ENCODE measurements around the gene MPST. TPM values are rescaled to one million over a fixed set of nuclear protein-coding genes. Genes with fewer than 3 reads are reported as not detected.

The MPST gene
- total RNA-seq, 1 donor from 2014 or later, result 36.9 TPM

GRCh38 chr22:37025500-37026070 lies 6.0 kb downstream of the MPST start:
- H3K4me2 ChIP-seq, result no peak overlapping the region
- TF ChIP-seq EZH2 (IDR thresholded peaks at IDR 0.05) (no peak), CTCF (IDR thresholded peaks at IDR 0.05) (no peak), EZH2phosphoT487 (IDR thresholded peaks at IDR 0.05) (no peak)
- no peaks in the 10 kb centered on the region for H3K9me3 ChIP-seq (ENCODE audit: low read depth)
- peaks cover 28% of the 10 kb centered on the region for H3K79me2 ChIP-seq (ENCODE audit: low read depth)
- Mint-ChIP-seq H3K4me1 (peaks cover 12% of the 10 kb centered on the region), H3K27ac (no peak overlapping the region), H3K36me3 (peaks cover 10% of the 10 kb centered on the region), H3K27me3 (ENCODE audit: insufficient read depth, low read depth) (peaks cover 5% of the 10 kb centered on the region), H3K9me3 (no peaks in the 10 kb centered on the region), H3K4me3 (no peak overlapping the region)
- H3K9ac ChIP-seq, result no peak overlapping the region
- H3K27me3 ChIP-seq, result no peaks in the 10 kb centered on the region
- peaks cover 5% of the 10 kb centered on the region for H3K4me1 ChIP-seq
- H3K27ac ChIP-seq, result no peak overlapping the region
- H4K20me1 ChIP-seq (ENCODE audit: low read depth), result peaks cover 30% of the 10 kb centered on the region
- H3K36me3 ChIP-seq, result no peaks in the 10 kb centered on the region
- H3K4me3 ChIP-seq, result no peak overlapping the region
- H2AFZ ChIP-seq (replicated peaks), result no peak overlapping the region
- DNase-seq (ENCODE audit: low spot score), result no peak
- no peaks in the 10 kb centered on the region for H3F3A ChIP-seq (ENCODE audit: low read depth)

GRCh38 chr22:37026325-37026724 lies 6.8 kb downstream of the MPST start:
- Mint-ChIP-seq H3K4me1 (peaks cover 9% of the 10 kb centered on the region), H3K9me3 (no peaks in the 10 kb centered on the region), H3K36me3 (peaks cover 10% of the 10 kb centered on the region), H3K27ac (no peak overlapping the region), H3K4me3 (no peak overlapping the region), H3K27me3 (ENCODE audit: insufficient read depth, low read depth) (peaks cover 4% of the 10 kb centered on the region)
- Histone ChIP-seq H3K4me2 (no peak overlapping the region), H3K79me2 (ENCODE audit: low read depth) (peaks cover 21% of the 10 kb centered on the region), H3K27ac (no peak overlapping the region), H3K27me3 (no peaks in the 10 kb centered on the region), H3K9me3 (ENCODE audit: low read depth) (no peaks in the 10 kb centered on the region), H3K9ac (no peak overlapping the region), H3K4me3 (no peak overlapping the region), H3K4me1 (no peaks in the 10 kb centered on the region), H3K36me3 (no peaks in the 10 kb centered on the region), H3F3A (ENCODE audit: low read depth) (no peaks in the 10 kb centered on the region), H2AFZ (replicated peaks) (no peak overlapping the region), H4K20me1 (ENCODE audit: low read depth) (peaks cover 30% of the 10 kb centered on the region)
- no peak for DNase-seq (ENCODE audit: low spot score)
- TF ChIP-seq CTCF (IDR thresholded peaks at IDR 0.05) (no peak), EZH2 (IDR thresholded peaks at IDR 0.05) (no peak), EZH2phosphoT487 (IDR thresholded peaks at IDR 0.05) (no peak)

GRCh38 chr22:37027556-37027955 lies 8.0 kb downstream of the MPST start:
- H3K9me3 Mint-ChIP-seq, result no peaks in the 10 kb centered on the region
- no peak overlapping the region for H3K4me2 ChIP-seq
- H3K9me3 ChIP-seq (ENCODE audit: low read depth), result no peaks in the 10 kb centered on the region
- no peaks in the 10 kb centered on the region for H3K27me3 ChIP-seq
- no peak overlapping the region for H3K4me3 ChIP-seq
- H3K4me1 ChIP-seq, result no peaks in the 10 kb centered on the region
- no peak overlapping the region for H3K27ac Mint-ChIP-seq
- H3K4me3 Mint-ChIP-seq, result no peak overlapping the region
- no peak overlapping the region for H3K9ac ChIP-seq
- H3K4me1 Mint-ChIP-seq, result peaks cover 5% of the 10 kb centered on the region
- DNase-seq (ENCODE audit: low spot score), result no peak
- TF ChIP-seq EZH2 (IDR thresholded peaks at IDR 0.05), result no peak
- TF ChIP-seq CTCF (IDR thresholded peaks at IDR 0.05), result no peak
- no peak overlapping the region for H2AFZ ChIP-seq (replicated peaks)
- H4K20me1 ChIP-seq (ENCODE audit: low read depth), result peaks cover 21% of the 10 kb centered on the region
- no peaks in the 10 kb centered on the region for H3K36me3 ChIP-seq
- no peaks in the 10 kb centered on the region for H3F3A ChIP-seq (ENCODE audit: low read depth)
- peaks cover 10% of the 10 kb centered on the region for H3K36me3 Mint-ChIP-seq
- peaks cover 8% of the 10 kb centered on the region for H3K79me2 ChIP-seq (ENCODE audit: low read depth)
- no peak overlapping the region for H3K27ac ChIP-seq
- H3K27me3 Mint-ChIP-seq (ENCODE audit: insufficient read depth, low read depth), result peaks cover 4% of the 10 kb centered on the region
